GM13977 (cell line): ENCODE measurements around the gene OR10S1.

Source experiments
- DNase-seq: peaks from one replicate; pipeline ENCODE4 v3.0.0; 2012; ENCODE audit warnings: low spot score
- in situ Hi-C: fragments of 300-500 bp; cut with MboI; formaldehyde crosslinking; loops from one replicate; pipeline ENCODE4 v1.12.0; 2022; ENCODE audit warnings: low sequenced_read_pairs, low pct_unique_long_range_greater_than_20kb, mixed read lengths, inconsistent platforms; ENCODE audit not compliant: unreplicated experiment
- TF ChIP-seq, protein P1 (sequence below): IDR thresholded peaks from 2 replicates; pipeline ENCODE4 v1.5.1; 2012; ENCODE audit warnings: mild to moderate bottlenecking, control low read depth; ENCODE audit not compliant: insufficient read depth; ENCODE audit errors: extremely low read depth, missing control alignments

The OR10S1 gene

DNA sequence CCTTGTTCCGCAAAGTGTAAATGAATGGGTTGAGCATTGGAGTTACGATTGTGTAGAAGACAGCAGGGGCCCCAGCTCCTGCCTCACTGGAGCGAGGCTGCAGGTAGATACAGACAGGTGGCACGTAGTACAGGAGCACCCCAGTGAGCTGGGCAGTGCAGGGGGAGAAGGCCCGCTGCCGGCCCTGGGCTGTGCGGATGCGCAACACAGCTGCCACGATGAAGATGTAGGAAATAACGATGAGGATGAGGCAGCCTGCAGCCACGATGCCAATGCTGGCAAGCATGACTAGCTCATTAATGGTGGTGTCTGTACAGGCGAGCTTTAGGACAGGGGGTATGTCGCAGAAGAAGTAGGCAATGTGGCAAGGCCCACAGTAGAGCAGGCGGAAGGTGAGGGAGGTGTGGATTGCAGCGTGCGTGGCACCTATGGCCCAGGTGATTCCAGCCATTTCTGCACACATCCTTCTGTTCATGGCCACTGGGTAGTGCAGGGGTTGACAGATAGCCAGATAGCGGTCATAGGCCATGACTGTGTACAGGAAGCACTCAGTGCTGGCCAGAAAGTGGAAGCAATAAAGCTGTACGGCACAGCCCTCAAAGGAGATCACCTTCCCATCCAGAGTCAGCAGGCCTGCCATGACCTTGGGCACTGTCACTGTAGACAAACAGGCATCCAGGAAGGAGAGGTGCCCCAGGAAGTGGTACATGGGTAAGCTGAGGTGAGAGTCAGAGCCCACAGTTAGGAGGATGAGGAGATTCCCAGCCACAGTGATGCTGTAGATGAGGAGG is 616 bp downstream of the OR10S1 start:
- DNase-seq: no peak
- TF ChIP-seq, protein P1, sequence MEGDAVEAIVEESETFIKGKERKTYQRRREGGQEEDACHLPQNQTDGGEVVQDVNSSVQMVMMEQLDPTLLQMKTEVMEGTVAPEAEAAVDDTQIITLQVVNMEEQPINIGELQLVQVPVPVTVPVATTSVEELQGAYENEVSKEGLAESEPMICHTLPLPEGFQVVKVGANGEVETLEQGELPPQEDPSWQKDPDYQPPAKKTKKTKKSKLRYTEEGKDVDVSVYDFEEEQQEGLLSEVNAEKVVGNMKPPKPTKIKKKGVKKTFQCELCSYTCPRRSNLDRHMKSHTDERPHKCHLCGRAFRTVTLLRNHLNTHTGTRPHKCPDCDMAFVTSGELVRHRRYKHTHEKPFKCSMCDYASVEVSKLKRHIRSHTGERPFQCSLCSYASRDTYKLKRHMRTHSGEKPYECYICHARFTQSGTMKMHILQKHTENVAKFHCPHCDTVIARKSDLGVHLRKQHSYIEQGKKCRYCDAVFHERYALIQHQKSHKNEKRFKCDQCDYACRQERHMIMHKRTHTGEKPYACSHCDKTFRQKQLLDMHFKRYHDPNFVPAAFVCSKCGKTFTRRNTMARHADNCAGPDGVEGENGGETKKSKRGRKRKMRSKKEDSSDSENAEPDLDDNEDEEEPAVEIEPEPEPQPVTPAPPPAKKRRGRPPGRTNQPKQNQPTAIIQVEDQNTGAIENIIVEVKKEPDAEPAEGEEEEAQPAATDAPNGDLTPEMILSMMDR: no peak
- in situ Hi-C loops: no loop called here

DNA sequence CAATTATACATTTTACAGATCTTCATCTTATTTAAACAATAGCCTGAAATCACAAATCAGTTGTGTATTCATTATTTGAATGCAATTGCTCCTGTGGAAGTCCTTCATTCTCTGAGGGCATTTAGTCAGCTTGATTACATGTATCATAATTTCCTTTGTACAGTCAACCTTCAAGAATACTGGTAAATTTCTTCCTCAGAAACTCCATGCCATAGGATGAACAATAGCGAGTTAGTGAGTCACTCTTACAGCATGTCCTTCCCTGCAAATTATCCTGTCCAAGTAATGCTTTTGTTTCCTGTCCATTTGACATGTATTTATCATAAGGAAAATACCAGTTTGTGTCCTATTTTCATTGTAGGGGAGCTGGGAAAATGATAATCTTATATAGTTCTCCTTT is 3.8 kb downstream of the OR10S1 start:
- no peak for DNase-seq
- in situ Hi-C loops: no loop called here
- TF ChIP-seq, protein P1: no peak

DNA sequence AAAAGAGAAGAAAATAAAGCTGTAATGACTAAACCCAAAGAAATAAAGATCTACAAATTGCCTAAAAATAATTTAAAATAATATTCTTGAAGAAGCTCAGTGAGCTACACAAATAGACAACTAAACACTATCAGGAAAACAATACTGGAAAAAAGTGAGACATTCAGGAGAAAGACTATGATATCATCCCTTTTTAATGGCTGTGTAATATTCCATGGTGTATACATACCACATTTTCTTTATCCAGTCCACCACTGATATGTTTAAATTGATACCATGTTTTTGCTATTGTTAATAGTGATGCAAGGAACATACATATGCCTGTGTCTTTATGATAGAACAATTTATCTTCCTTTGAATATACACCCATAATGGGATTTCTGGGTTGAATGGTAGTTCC is 20.8 kb downstream of the OR10S1 start:
- TF ChIP-seq, protein P1: no peak
- DNase-seq: no peak
- in situ Hi-C loops: no loop called here

DNA sequence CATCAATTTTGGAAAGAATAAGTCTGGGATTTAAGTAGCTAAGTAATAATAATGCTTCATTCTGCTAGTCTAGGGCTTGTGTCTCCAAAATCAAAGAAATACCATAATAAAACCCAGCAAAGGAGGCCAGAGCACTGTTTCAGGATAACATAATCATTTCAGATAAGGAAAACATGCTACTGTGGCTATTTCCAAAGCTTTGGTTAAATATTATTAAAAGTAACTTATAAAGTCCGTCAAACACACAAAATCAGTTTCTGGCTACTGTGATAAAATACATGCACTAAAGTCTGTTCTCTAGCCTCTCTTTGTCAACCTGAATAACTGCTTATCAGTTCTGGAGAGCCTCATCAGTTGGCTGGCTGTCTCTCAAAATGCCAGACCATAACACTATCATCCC is 32.4 kb downstream of the OR10S1 start:
- TF ChIP-seq, protein P1: no peak
- in situ Hi-C loops: no loop called here
- no peak for DNase-seq

DNA sequence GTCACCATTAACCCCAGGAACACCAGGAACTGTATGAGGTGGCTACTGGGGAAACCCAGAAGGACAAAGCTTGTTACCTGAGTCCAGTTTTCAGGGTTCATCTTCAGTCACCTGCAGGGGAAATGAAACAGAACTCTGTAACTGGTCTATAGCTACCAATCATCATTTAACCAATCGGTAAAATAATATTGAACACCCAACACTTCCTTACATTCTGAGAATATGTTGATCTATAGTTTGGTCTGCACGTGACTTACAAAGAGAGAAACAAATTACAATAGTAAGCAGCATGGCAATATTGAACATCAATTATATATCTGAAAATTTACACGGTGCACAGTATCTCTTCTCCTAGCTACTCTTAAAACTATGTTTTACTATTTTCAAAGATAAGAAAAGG is 33.8 kb downstream of the OR10S1 start, which contains the start of gene OR6T1:
Gene OR6T1 (minus strand): TSS at position 101 of the 400 bp plus-strand sequence. CDS start 0 bp downstream, at position 101.
- in situ Hi-C loops: no loop called here
- DNase-seq: no peak
- TF ChIP-seq, protein P1: no peak

DNA sequence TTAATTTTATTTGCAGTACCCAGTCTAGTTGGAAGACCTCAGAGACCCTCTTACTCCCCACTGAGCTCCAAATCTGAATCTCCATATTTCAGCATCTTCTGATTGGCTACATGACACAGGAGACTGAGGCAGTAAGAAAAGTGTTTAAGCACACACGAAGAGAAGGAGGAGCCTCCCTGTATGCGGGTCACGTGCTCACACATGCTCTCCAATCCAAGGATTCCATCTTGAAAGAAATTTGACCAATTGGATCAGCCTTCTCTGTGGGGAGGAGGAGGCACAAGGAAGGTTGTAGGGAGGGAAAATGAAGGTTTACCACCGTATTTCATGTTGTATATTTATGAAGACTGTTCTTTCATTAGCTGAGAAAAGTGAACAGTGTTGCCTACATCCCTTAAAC is 35.2 kb downstream of the OR10S1 start:
- in situ Hi-C loops: no loop called here
- no peak for DNase-seq
- TF ChIP-seq, protein P1: no peak
